GM21447 (cell line): ENCODE data around the gene LSP1.
"Not testable (repeated sequence)": the region's sequence is repeated elsewhere in the genome, so short reads cannot be mapped to it uniquely, and the experiment has no call there.

Experiments used
- ATAC-seq: cut with Tn5 transposase; IDR thresholded peaks from one replicate; pipeline ENCODE4 v1.9.1; 2021; ENCODE audit not compliant: unreplicated experiment

LSP1 gene

GRCh38 chr11:1862588-1863351 is 9.9 kb downstream of the LSP1 start:
- no peak for ATAC-seq

DNA sequence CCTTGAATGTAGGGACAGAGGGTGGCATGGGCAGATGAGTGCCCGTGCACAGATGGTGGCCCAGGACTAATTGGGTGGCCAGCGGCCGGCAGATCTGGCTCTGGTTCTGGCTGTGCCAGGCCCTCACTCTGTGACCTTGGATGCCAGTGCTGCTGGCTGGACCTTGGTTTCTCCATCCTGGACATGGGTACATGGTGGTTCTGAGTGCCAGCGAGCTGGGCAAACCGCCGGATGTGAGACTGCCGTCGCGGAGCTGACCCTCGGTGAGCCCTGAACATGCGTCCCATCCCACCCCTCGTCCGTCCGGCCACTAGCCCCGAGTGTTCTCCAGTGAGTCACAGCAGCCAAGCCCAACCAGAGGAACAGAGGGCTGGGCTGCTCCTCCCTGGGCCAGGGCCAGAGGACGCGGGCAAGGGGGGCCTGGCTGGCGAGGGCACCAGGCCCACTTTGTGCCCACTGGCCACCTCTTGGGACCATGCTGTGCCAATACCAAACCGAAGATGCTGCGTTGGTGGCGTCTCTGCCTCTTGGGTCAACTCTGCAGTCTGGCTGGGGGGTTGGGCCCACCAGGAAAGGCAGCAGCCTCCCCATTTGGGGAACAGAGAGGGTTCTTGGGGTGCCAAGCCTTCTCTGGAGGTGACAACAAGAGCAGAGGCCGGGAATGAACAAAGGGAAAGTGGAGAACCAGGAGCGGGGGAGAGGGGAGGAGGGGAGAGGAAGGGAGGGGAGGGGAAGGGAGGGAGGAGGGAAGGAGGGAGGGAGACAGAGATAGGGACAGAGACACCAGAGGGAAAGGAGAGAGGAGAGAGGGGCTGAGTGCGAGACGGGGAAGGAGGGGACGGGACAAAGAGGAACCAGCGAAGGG is 10.7 kb downstream of the LSP1 start:
- ATAC-seq, result no peak

GRCh38 chr11:1864231-1864630 is 11.3 kb downstream of the LSP1 start:
- no peak for ATAC-seq

DNA sequence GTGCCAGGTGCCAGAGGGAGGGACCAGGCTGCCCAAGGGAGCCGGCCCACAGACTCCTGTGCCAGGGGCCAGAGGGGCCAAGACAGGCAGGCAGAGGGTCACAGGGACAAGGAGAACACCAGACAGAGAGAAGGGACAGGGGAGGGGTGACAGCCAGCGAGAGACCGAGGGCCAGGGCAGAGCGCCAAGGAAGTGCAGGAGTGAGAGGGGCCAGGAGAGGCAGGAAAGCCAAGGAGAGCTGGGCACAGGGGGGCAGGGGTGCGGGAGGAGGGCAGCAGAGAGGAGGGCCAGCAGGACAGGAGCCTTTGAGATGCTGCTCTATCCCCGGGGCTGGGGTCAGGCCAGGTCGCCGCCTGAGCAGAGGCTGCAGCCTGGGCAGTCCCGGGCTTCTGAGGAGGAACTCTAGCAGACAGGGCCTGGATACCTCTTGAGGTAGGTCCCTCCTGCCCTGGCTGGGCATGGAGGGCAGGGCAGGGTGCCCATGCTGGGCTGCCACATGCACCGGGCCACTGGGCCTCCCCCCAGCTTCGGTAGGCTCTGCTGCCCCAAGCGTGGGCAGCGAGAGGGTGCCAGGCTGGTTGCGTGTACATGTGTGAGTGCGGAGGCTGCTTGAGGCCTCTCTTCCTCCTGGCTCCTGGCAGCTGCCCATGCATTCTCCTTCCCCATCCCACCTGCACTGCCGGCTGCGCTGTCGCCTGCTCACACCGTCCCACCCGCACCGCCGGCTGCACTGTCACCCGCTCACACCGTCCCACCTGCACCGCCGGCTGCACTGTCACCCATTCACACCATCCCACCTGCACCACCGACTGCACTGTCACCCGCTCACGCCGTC is 12.2 kb downstream of the LSP1 start:
- no peak for ATAC-seq

DNA sequence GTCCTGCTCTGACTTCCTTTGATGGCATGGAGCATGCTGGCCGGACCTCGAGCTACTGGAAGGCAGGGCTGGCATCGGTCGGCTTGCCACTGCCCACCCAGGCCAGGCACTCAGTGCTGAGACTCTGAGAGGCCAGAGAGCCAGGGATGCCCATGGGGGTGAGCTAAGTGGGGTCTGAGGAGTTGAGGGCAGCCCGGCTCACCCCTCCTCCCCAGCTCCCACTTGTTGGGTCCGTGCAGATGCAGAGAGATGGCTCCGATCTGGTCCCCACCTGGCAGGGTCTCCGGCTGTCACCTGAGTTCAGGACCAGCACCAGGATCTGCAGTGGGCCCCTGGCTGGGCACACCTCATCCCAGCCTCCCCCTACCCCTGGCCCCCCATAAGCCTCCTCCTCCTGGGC is 13.3 kb downstream of the LSP1 start:
- no peak for ATAC-seq

GRCh38 chr11:1866776-1867175 is 13.9 kb downstream of the LSP1 start:
- ATAC-seq, result no peak

- no peak for ATAC-seq
These were observed 14.5 kb downstream of the LSP1 start for GRCh38 chr11:1867381-1867780.

GRCh38 chr11:1868056-1868635 is 15.3 kb downstream of the LSP1 start:
- no peak for ATAC-seq

GRCh38 chr11:1868636-1869291 is 15.9 kb downstream of the LSP1 start:
- ATAC-seq, result no peak

- no peak for ATAC-seq
These were observed 16.8 kb downstream of the LSP1 start for GRCh38 chr11:1869427-1870325.

DNA sequence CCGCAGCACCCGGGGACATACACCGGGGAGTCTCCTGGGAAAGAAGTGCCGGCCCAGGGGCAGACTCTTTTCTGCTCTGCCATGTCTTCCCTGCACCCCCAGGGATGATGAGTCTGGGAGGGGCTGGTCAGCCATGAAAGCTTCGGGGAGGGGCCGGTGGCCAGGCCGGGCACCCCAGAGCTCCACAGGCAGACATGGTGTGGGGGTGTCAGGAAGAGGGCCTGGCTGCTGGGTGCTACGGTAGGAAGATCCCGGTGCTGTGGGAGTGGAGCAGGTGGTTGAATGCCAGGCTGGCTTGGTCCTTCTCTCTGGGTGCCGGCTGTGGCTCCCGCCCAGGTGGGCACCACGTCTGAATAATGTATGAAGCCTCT is 17.4 kb downstream of the LSP1 start:
- ATAC-seq, result no peak

DNA sequence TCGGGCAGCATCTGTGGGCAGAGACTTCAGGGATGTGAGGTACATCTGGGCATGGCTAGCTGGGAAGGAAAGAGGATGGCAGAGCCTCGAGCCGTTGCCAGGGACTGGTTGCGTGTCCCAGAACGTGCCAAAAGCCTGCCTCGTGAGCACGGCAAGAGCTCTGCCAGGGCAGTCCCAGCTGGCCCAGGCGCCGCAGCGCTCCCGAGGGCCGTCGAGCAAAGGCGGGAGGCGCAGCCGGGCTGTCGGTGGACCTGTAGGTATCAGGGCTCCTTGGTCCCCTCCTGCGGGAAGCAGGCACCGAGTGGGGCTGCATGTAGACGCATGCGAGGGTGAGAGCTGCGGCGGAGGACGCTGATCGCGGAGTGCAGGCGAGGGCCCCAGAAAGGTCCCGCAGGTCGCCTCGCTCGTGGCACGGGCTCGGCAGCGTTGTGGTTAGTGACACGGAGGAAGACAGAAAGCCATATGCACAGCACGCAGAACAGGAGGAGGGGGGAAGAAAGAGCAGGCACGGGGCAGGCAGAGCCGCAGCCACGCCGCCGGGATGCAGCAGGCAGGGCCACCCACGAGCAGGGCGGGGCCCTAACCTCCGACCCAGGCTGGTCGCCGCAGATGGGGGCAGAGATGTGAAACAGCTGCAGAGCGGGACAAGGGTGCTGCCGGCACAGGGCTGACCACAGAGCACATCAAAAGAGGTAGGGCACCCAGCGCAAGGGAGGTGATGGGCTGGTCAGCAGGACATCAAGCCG is 18.0 kb downstream of the LSP1 start:
- ATAC-seq, result no peak

DNA sequence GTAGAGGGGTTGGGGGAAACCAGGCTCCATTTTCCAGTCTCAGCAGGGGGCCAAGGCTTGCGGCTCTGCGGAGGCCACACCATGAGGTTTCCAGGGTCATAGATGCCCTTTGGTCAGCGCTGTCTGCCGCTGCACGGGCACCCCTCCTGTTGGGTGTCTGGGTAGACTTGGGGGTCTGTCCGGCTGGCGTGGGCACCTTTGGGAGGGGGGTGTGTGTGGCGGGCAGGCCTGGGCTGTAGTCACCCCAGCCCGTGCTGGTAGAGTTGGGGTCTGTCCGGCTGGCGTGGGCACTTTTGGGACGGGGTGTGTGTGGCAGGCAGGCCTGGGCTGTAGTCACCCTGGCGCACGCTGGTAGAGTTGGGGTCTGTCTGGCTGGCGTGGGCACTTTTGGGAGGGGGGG is 18.6 kb downstream of the LSP1 start:
- ATAC-seq, result no peak

DNA sequence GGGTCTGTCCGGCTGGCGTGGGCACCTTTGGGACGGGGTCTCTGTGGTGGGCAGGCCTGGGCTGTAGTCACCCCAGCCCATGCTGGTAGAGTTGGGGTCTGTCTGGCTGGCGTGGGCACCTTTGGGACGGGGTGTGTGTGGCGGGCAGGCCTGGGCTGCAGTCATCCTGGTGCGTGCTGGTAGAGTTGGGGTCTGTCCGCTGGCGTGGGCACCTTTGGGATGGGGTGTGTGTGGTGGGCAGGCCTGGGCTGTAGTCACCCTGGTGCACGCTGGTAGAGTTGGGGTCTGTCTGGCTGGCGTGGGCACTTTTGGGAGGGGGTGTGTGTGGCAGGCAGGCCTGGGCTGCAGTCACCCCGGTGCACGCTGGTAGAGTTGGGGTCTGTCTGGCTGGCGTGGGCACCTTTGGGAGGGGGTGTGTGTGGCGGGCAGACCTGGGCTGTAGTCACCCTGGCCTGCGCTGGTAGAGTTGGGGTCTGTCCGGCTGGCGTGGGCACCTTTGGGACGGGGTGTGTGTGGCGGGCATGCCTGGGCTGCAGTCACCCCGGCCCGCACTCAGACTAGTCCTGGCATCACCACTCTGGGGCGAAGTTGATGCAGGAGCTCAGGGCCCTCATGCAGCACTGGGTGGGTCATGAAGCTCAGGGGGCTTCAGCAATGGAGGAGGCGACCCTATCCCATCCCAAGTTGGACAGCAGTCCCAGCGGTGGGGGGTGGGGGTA is 19.5 kb downstream of the LSP1 start:
- no peak for ATAC-seq

DNA sequence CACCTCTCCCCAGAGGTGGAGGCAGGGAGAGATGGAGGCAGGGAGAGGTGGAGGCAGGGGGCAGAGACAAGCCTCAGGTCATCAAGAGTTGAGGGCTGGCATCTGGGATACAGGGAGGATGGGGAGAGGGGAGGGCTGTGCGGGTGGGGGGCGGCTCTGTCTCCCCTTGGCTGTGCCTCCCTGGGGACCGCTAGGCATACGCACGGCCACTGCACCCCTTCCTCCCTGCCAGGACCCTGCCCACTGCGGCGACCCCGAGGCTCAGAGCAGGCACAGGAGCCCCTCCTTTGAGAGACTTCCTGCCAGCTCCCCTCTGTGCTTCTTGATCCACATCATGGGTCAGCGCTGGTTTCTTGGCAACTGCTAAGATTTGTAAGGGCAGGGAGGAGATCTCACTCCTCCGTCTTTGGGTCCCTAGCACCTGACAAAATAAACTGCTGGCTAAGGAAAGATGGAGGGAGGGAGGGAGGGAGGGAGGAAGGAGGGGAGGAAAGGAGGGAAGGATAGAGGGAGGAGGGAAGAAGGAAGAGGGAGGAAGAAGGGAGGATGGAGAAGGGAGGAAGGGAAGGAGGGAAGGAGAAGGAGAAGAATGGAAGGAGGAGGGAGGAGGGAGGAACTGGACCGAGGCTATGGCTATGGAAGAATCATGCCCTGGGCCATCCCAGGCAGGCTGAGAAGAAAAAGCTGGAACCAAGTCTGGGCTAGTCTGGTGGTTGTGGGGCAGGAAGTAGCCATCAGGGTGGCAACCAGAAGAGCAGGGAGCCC is 20.3 kb downstream of the LSP1 start:
- ATAC-seq, result no peak

DNA sequence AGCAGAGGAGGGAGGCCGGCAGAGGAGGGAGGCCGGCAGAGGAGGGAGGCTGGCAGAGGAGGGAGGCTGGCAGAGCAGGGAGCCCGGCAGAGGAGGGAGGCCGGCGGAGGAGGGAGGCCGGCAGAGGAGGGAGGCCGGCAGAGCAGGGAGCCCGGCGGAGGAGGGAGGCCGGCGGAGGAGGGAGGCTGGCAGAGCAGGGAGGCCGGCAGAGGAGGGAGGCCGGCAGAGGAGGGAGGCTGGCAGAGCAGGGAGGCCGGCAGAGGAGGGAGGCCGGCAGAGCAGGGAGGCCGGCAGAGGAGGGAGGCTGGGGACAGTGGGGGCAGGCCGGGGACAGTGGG is 20.9 kb downstream of the LSP1 start:
- not testable (repeated sequence) for ATAC-seq

DNA sequence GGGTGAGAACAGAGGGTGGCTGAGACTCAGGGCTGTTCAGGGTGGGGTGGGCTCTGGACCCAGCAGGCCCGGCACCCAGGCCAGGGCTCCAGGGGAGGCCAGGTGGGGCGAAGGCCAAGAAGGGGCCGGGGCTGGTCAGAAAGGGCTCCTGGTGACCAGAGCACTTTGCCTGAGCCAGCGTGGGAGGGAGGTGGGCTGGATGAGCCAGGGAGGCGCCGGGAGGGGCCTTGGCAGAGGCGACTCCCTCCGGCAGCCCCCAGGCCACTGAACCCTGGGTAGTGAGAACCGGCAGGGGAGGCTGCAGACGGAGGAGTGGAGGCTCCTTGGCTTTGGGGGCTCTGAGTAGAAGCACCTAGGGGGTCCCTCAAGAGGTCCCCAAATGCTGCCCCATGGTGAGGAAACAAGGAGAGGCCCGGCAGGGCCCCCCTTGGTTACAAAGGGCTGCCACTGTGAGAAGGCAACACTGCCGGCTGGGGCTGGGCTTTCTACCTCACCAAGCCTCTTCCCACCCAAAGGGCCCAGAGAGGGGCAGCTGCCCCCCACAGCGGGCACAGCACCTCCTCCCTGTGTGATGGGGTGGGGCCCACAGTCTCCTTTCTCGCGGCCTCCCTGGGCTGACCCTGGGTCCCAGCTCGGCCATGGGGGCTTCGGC is 21.7 kb downstream of the LSP1 start:
- ATAC-seq, result not testable (repeated sequence)
